Stimulated activated CD4-positive, alpha-beta T cell treated with anti-CD3 and anti-CD28 coated beads, Interleukin-2, amount 100 ng/mL, for 24 hours (primary cell): ENCODE results near the gene DDX39A.
"Not testable (repeated sequence)": the region's sequence is repeated elsewhere in the genome, so short reads cannot be mapped to it uniquely, and the experiment has no call there.

Experiments used
- DNase-seq, 2 donors: peaks; one replicate each; pipeline ENCODE4 v3.0.0-alpha.2; 2020

The DDX39A gene

DNA sequence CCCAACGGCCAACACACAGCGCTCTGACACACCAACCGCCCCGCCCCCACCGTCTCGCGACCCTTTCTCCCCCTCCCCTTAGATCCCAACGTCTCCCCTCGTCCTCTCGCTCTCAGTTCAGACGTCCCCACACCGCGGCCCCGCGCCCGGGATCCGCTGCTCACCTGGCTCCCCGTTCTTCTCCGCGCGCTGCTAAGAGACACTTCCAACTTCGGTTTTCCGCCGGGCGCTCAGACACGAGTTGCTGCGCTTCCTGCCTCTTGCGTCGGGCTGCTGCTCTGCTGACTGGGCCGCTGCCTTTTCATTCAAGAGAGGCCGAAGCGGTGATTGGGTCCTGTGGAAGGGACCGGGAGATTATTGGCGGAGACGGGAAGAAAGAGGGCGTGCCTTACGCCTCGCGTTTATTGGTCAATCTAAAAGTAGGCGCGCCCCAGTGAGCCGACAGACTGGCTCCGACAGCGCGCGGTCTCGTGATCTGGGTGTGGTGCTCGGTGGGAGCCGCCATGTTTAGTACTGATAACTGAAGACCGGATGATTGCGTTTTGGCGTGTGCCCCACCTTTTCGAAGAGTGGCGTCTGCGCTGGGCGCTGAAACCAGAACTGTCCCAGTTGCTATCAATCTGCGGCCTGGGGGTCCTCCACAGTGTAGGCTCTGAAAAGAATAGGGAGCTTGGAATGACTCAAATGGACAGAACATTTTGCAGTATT, at the start of gene DDX39A:
Gene DDX39A (minus strand): TSS at position 236 of the 708 bp plus-strand sequence. CDS start 6,121 bp downstream, outside the sequence.
- peak; percentile 95 for DNase-seq

DNA sequence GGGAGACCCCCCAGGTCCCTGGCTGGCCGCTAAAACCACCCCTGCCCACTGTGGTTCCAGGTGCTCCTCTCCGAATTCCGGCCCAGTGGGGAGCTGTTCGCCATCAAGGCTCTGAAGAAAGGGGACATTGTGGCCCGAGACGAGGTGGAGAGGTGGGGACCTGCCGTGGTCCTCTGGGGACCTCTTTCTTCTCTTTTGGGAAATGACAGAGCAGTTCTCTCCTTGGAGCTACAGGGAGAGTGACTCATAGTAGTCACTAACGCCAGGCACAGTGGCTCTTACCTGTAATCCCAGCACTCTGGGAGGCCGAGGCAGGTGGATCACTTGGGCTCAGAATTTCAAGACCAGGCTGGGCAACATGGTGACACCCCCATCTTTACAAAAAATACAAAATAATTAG, 48.7 kb upstream of the DDX39A start:
- DNase-seq, result no peak

DNA sequence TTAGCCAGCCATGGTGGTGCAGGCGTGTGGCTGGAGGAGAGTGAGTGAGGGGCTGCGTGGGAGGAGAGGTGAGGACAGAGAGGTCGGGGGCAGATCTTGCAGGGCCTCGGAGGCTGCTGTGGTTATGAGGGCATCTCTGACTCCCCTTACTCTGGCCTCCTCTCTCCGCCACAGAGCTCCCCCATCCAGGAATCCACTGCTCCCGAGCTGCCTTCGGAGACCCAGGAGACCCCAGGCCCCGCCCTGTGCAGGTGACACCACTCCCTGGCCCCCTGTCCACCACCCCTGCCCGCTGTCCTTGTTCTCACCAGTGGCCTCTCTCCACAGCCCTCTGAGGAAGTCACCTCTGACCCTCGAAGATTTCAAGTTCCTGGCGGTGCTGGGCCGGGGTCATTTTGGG, 48.2 kb upstream of the DDX39A start:
- no peak for DNase-seq

DNA sequence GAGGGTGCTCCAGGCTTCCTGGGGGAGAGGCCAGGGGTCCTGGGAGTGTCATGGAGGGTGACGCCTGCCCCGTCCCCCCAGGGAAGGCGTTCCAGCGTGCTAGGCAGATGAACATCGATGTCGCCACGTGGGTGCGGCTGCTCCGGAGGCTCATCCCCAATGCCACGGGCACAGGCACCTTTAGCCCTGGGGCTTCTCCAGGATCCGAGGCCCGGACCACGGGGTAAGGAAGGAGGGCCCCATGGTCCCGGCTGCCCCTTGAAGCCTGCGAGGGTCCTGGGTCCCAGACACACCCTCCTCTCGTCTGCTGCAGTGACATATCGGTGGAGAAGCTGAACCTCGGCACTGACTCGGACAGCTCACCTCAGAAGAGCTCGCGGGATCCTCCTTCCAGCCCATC, 44.6 kb upstream of the DDX39A start:
- DNase-seq, result no peak

DNA sequence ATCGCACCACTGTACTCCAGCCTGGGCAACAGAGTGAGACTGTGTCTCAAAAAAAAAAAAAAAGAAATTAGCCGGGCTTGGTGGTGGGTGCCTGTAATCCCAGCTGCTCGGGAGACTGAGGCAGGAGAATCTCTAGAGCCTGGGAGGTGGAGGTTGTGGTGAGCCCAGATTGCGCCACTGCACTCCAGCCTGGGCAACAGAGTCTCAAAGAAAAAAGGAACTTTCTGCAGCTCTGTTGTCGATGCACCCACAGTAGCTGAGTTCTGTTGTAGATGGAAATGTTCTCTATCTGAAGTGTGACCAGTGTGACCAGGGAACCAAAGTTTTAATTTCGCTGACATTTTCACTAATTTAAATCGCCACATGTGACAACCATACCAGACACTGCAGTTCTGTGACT, 43.3 kb upstream of the DDX39A start:
- DNase-seq, result not testable (repeated sequence)

DNA sequence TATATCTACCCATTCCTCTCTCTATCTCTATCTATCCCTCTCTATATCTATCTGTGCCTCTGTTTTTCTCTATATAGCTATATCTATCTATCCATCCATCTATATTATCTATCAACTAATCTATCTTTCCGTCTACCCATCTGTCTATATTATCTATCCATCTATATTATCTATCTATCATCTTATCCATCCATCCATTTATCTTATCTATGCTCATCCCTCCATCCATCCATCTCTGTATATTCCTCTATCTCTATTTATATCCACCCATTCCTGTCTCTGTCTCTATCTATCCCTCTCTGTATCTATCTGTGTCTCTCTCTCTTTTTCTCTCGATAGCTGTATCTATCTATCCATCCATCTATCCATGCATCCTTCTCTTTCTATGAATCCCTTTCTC, 41.8 kb upstream of the DDX39A start:
- DNase-seq, result no peak

DNA sequence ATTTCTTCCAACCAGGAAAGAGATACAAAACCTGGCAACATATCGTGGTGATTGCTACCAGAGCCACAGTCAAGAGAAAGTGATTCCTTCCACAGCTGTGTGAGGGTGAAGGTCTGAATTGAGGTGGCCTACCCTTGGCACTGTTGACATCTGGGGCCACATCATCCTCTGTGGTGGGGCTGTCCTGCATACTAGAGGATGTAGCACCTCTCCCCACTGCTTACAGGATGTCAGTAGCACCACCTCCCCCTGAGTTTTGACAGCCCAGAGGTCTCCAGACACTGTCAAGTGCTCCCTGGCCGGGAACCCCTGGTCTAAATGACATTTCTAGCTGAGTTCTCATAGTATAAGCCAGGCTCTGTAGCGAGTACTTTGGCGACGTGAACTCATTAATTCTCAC, 40.6 kb upstream of the DDX39A start:
- DNase-seq, result no peak

DNA sequence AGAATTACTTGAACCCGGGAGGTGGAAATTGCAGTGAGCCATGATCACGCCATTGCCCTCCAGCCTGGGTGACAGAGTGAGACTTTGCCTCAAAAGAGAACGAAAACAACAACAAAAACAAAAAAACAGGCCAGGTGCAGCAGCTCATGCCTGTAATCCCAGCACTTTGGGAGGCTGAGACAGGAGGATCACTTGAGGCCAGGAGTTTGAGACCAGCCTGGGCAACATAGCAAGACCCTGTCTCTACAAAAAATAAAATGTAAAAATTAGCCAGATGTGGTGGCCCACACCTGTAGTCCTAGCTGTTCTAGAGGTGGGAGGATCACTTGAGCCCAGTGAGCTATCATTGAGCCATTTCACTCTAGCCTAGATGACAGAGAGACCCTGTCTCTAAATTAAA, 33.2 kb upstream of the DDX39A start:
- not testable (repeated sequence) for DNase-seq

DNA sequence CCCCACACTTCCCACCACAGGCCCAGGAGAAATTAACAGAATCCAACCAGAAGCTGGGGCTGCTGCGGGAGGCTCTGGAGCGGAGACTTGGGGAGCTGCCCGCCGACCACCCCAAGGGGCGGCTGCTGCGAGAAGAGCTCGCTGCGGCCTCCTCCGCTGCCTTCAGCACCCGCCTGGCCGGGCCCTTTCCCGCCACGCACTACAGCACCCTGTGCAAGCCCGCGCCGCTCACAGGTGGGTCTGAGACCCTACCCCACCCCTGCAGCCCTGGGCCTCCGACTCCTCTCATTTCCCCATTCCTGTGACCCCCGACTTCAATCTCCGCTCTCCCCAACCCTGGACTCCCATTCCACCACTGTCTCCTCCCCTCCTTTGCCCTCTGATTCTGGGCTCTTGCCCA, 31.7 kb upstream of the DDX39A start:
- no peak for DNase-seq

DNA sequence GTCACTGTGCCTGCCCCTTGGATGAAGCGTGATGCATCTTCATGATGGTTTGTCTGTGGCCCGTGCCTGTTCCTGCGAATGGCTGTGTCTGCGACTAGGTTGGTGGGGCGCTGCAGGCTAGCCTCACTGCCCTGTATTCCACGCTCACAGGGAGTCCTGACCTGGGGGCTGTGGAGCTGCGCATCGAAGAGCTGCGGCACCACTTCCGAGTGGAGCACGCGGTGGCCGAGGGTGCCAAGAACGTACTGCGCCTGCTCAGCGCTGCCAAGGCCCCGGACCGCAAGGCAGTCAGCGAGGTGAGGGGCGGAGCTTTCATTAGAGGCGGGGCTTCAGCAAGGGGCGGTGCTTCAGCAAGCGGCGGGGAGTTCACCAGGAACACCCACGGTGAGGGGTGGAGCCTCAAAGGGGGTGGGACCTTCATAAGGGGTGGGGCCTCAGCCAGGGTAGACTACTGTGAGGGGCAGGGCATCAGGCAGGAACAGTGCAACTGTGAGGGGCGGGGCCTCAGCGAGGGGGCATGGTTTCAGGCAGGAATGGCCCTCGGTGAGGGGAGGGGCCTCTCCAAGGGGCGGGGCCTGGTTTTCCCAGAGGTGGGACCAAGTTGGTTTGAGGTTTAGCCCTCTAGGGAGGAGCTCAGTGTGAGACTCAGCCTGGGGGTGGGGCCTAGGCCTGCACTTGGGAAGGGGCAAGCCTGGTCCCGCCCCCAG, 31.2 kb upstream of the DDX39A start:
- DNase-seq, result peak; percentile 75 to 80

DNA sequence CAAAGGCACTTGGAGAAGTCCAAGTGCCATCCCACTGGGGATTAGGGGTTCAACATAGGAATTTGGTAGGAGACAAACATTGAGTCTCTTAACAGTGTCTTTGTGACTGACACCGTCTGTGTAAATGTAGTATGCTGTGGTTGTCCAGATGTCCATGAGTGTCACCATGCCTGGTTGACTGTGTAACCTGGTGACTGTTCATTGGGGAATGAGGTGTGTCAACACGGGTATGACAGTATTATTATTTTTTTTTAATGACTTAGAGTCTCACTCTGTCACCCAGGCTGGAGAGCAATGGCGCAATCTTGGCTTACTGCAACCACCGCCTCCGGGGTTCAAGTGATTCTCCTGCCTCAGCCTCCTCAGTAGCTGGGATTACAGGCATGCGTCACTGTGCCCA, 30.2 kb upstream of the DDX39A start:
- no peak for DNase-seq

DNA sequence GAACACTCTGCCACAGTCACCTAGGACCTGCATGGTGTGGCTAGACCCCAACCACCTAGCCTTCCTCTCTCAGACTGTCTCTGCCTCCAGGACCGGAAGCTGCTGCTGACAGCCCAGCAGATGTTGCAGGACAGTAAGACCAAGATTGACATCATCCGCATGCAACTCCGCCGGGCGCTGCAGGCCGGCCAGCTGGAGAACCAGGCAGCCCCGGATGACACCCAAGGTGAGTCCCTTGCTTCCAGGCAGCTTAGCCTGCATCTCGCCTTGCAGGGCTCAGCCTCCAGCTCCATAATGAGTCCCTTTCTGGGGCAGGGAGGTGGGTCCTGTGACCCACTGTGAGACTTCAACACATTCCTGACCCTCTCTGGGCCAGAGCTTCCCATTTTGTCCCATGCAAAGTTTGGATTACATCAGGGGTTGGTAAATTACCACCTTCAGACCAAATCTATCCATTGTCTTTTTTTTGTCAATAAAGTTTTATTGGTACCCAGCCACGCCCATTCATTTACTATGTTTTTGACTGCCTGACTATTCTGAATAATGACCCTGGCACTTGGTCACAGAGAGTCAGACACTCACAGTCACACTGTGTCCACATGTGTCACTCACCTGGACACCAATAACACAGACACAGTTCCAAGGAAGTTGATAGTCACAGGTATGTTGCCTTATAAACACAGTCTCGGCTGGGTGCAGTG, 27.3 kb upstream of the DDX39A start:
- DNase-seq, result no peak

DNA sequence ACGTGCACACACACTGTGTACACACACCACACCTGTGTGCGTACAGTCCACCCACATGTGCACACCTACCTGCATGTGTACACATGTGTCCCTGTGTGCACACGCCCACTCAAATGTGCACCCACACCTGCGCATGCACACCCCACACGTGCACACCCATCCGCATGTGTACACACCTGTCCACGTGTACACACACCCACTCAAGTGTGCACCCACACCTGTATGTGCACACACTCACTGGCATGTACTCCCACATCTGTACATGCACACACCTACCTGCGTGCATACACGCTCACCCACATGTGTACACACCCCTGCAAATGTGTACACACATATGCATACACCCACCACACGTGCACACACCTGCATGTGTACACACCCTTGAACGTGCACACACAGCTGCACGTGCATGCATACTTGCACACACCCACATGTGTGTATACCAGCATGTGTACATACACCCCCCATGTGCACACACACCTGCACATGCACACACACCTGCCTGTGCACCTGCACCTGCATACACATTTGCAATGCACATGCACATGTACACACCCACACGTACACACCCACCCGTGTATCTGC, 24.6 kb upstream of the DDX39A start:
- DNase-seq, result no peak

DNA sequence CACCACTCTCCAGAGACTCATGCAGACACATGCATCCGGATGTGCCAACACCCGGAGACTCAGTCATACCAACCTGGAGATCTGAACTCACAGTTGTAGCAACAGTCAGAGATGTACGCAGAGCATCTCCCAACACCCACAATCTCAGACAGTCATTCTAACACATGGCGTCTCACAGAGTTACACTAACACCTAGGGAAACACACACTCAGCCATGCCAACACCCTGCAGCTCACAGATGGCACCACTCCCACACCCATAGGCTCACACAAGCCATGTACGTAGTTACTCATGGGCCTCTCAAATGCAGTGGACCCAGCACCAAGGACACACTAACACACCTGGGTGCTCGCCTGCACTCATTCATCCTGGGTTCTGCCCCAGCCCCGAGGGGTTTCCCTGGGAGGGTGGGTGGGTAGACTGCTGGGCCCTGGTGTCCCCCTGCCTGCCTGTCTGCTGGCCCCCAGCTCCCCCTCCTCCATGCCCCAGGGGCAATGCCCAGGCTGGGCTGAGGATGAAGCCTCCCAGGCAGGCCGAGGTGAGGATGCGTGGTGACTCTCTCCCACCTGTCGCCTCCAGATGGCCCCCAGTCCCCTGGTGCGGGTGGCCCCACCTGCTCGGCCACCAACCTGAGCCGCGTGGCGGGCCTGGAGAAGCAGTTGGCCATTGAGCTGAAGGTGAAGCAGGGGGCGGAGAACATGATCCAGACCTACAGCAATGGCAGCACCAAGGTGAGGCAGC, 23.9 kb upstream of the DDX39A start:
- DNase-seq, result no peak

DNA sequence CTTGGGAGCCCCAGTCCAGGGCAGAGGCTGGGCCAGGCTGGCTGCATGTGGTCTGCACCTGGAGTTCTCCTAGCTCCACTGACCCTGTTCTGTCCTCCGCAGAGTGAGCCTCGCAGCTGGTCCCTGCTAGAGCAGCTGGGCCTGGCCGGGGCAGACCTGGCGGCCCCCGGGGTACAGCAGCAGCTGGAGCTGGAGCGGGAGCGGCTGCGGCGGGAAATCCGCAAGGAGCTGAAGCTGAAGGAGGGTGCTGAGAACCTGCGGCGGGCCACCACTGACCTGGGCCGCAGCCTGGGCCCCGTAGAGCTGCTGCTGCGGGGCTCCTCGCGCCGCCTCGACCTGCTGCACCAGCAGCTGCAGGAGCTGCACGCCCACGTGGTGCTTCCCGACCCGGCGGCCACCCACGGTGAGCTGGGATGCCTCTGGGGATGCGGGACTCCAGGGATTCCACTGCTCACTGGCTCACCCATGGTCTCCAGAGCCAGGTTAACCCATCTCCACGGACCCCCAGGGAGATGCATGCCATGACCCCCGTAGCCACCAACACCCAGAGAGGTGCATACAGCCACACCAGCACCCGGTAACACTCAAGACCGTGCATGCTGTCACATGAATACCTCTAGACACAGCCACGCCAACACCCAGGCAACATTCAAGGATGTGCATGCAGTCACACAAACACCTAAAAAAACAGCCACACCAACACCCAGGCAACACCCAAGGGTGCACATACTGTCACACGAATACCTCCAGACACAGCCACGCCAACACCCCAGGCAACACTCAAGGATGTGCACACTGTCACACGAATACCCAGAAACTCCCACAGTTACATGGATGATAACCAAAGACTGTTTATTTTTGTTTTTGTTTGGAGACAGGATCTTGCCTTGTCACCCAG, 22.1 kb upstream of the DDX39A start:
- no peak for DNase-seq

DNA sequence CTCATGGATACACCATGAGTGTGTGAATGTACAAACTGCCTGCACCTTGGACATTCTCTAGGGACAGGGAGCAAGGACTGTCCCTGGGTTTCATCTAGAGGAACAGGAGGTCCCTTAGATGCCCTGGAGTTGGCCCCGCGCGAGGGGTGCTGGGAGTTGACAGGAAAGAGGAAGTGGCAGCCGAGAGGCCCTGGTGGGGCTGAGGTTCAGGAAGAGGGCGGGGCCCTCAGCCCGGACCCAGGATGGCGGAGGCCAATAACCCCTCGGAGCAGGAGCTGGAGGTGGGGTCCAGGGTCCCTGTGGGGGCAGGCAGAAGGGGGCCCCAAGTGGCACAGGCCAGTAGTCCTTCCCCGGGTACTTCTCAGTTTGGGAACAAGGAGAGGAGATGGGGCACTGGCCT, 20.9 kb upstream of the DDX39A start:
- DNase-seq, result peak; percentile 81 to 84

DNA sequence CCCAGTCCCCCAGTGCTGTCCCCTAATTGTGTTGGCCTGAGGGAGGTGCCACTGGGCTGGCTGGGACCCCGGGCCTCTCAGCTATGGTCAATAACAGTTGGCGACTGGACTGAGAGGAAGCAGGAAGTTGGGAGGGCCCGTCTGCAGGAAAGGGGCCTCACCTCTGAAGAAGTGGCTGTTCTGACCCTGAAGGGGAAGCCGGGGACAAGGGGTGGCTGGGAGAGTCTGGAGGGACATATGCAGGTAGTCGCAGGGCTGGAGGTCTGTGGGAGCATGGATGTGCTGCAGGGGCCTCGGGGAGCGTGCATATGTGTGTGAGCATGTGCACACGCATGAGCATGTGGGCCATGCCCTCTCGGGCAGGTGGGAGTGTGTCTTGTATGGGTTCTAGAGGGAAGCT, 19.9 kb upstream of the DDX39A start:
- DNase-seq, result no peak

DNA sequence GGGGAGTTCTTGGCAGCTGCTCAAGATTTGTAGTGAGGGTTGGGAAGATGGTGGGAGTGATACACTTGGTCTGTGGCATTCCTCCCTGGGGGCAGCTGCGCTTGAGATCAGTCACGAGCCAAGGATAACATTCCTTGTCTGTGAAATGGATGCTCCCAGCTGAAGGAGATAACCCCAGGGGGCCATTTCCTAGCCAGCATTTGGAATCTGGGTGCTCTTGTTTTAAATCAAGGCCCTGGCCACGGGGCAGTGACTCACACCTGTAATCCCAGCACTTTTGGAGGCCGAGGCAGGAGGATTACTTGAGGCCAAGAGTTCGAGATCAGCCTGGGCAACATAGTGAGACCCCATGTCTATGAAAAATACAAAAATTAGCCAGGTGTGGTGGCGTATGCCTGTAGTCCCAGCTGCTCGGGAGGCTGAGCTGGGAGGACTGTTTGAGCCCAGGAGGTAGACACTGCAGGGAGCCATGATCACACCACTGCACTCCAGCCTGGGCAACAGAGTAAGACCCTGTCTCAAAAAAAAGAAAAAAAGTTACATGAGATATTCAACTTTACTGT, 18.5 kb upstream of the DDX39A start:
- DNase-seq, result no peak

DNA sequence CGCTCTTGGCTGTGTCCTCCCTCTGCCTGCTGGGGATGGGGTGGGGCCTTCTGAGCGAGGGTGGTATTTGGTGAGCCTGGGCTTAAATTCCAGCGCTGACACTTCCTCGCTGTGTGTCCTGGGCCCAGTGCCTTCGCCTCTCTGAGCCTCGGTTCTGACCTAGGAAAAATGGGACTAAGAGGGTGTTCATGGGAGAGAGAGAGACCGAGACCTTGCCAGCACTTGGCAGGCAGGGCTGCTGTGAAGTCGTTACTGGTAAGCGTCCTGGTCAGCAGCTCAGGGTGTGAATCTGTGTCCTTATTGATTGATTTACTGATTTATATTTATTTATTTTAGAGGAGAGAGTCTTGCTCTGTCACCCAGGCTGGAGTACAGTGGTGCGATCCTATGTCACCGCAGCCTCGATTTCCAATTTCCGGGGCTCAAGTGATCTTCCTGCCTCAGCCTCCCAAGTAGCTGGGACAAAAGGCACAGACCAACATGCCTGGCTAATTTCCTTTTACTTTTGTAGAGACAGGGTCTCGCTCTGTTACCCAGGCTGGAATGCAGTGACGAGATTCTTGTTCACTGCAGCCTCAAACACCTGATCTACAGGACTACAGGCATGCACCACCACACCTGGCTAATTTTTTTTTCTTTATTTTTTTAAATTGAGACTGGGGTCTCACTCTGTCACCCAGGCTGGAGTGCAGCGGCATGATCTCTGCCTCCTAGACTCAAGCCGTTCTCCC, 16.3 kb upstream of the DDX39A start:
- DNase-seq, result no peak

DNA sequence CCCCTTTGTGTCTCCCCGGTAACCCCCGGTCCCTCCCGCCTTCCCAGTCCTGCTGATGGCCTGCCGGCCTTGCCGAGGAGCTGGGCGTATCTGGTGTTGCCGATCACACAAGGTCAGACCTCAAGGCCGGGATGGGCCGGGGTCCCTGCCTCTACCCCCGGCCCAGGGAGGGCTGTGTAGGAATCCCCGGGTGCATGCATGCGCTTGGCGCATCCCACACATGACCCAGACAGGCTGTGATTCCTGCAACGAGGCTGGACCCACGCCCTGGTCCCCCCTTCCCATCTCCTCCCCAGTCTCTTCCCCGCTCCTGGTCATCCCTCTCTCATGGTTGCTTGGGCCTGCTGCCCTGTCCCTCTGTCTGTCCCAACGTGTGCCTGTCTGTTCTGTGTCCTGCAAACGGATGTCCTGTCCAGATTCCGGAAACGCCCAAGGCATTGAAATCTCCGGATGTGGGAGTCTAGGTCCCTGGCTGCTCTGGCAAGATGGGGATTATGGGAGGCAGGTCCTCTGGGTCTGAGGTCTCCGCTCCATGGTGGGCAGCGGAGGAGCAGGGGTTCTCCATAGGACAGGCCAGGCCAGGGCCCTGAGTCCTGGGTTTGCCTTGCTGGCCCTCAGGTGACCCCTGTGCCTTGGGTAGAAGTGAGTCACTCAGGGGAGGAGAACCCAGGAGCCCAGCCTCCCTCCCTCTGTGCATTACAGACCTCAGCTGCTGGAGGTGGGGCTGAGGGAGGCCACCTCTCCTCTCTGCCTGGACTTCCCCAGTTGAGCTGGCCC, 15.6 kb upstream of the DDX39A start:
- peak in 1 of 2 donors; percentile 45 for DNase-seq
